DOHH2 (cell line): ENCODE data around the gene FOXN3.

ENCODE experiments used
- H3F3A ChIP-seq: fragments of 200-600 bp; sonication (generic), shearing (Covaris generic); 2 replicates; pipeline ENCODE4 v1.6.0; 2016; ENCODE audit warnings: antibody characterized with exemption, mild to moderate bottlenecking; ENCODE audit not compliant: control insufficient read depth, insufficient read depth
- H3K27ac ChIP-seq: fragments of 200-600 bp; sonication (generic); 2 replicates; pipeline ENCODE4 v1.5.1; 2014; ENCODE audit warnings: low read depth, mild to moderate bottlenecking, low read length, moderate library complexity
- H3K27me3 ChIP-seq: fragments of 200-600 bp; sonication (generic); 2 replicates; pipeline ENCODE4 v1.6.1; 2014; ENCODE audit warnings: mild to moderate bottlenecking, low read length, mixed read lengths; ENCODE audit not compliant: control insufficient read depth
- H3K36me3 ChIP-seq: fragments of 200-600 bp; sonication (generic); 2 replicates; pipeline ENCODE4 v1.6.1; 2014; ENCODE audit warnings: mild to moderate bottlenecking, low read length, moderate library complexity, mixed read lengths; ENCODE audit not compliant: control insufficient read depth
- H3K4me1 ChIP-seq: fragments of 200-600 bp; sonication (generic); 2 replicates; pipeline ENCODE4 v1.6.1; 2014; ENCODE audit warnings: mild to moderate bottlenecking, low read length, mixed read lengths; ENCODE audit not compliant: control insufficient read depth
- H3K4me2 ChIP-seq: fragments of 200-600 bp; sonication (generic); 2 replicates; pipeline ENCODE4 v1.6.0; 2014; ENCODE audit warnings: mild to moderate bottlenecking, low read length, moderate library complexity
- H3K4me3 ChIP-seq: fragments of 200-600 bp; sonication (generic); 2 replicates; pipeline ENCODE4 v1.5.1; 2014; ENCODE audit warnings: mild to moderate bottlenecking, low read length, mixed read lengths
- H3K79me2 ChIP-seq: fragments of 200-600 bp; sonication (generic); 2 replicates; pipeline ENCODE4 v1.6.1; 2014; ENCODE audit warnings: mild to moderate bottlenecking, low read length, mixed read lengths; ENCODE audit not compliant: control insufficient read depth
- H3K9me2 ChIP-seq: fragments of 200-600 bp; sonication (generic); replicated peaks from 2 replicates; pipeline ENCODE4 v1.6.1; 2014; ENCODE audit warnings: mild to moderate bottlenecking, low read length, mixed read lengths; ENCODE audit not compliant: control insufficient read depth
- H3K9me3 ChIP-seq: fragments of 200-600 bp; sonication (generic); 2 replicates; pipeline ENCODE4 v1.6.1; 2014; ENCODE audit warnings: antibody characterized with exemption, low read length, mixed read lengths; ENCODE audit not compliant: control insufficient read depth, insufficient read depth
- H4K20me1 ChIP-seq: fragments of 200-600 bp; sonication (generic); 2 replicates; pipeline ENCODE4 v1.6.0; 2014; ENCODE audit warnings: low read depth, mild to moderate bottlenecking, antibody characterized with exemption, low read length, moderate library complexity; ENCODE audit not compliant: control insufficient read depth, insufficient read depth
- CTCF ChIP-seq: fragments of 200-600 bp; sonication (generic); IDR thresholded peaks from one replicate; pipeline ENCODE4 v1.5.1; 2014; ENCODE audit warnings: antibody characterized with exemption, mild to moderate bottlenecking, low read depth, low read length; ENCODE audit not compliant: poor library complexity, severe bottlenecking
- EZH2phosphoT487 ChIP-seq: fragments of 200-600 bp; sonication (generic); IDR thresholded peaks from 2 replicates; pipeline ENCODE4 v1.6.1; 2017; ENCODE audit warnings: borderline replicate concordance, mild to moderate bottlenecking, antibody characterized with exemption, low read length, moderate library complexity, mixed read lengths

The FOXN3 gene

GRCh38 chr14:89461256-89461655, 44.2 kb upstream of the FOXN3 start:
- no peaks in the 10 kb centered on the region for H3K9me2 ChIP-seq
- no peak overlapping the region for H3K27ac ChIP-seq
- H3K36me3 ChIP-seq = no peaks in the 10 kb centered on the region
- no peak for TF ChIP-seq CTCF
- no peak for TF ChIP-seq EZH2phosphoT487
- 0 out of 2 replicates have a peak overlapping the region, but pooled peaks have one; percentile 35 for H3K4me3 ChIP-seq
- H3K4me1 ChIP-seq = peaks cover 43% of the 10 kb centered on the region
- H3K27me3 ChIP-seq = no peaks in the 10 kb centered on the region
- no peaks in the 10 kb centered on the region for H3K79me2 ChIP-seq
- no peaks in the 10 kb centered on the region for H3K9me3 ChIP-seq
- peaks cover 5% of the 10 kb centered on the region for H3F3A ChIP-seq
- H4K20me1 ChIP-seq = no peaks in the 10 kb centered on the region
- H3K4me2 ChIP-seq = peak overlapping the region; percentile 32; the same call in 1 of the 2 replicates

GRCh38 chr14:89458713-89459420, 41.8 kb upstream of the FOXN3 start:
- H3K27me3 ChIP-seq = no peaks in the 10 kb centered on the region
- no peak overlapping the region for H3K4me2 ChIP-seq
- TF ChIP-seq CTCF (no peak), EZH2phosphoT487 (no peak)
- H3K9me3 ChIP-seq = no peaks in the 10 kb centered on the region
- H3K27ac ChIP-seq = no peak overlapping the region
- H3K9me2 ChIP-seq = no peaks in the 10 kb centered on the region
- H3K4me1 ChIP-seq = peaks cover 40% of the 10 kb centered on the region
- H3F3A ChIP-seq = peaks cover 5% of the 10 kb centered on the region
- no peak overlapping the region for H3K4me3 ChIP-seq
- no peaks in the 10 kb centered on the region for H3K36me3 ChIP-seq
- no peaks in the 10 kb centered on the region for H3K79me2 ChIP-seq
- no peaks in the 10 kb centered on the region for H4K20me1 ChIP-seq

- Histone ChIP-seq H3K27me3 (no peaks in the 10 kb centered on the region), H3K79me2 (no peaks in the 10 kb centered on the region), H3F3A (peaks cover 5% of the 10 kb centered on the region), H3K9me2 (no peaks in the 10 kb centered on the region), H3K27ac (no peak overlapping the region), H3K36me3 (no peaks in the 10 kb centered on the region), H4K20me1 (no peaks in the 10 kb centered on the region), H3K4me3 (no peak overlapping the region), H3K9me3 (no peaks in the 10 kb centered on the region), H3K4me1 (peaks cover 28% of the 10 kb centered on the region), H3K4me2 (peak overlapping the region; percentile 34)
- TF ChIP-seq EZH2phosphoT487 (no peak), CTCF (no peak)
These were observed 40.0 kb upstream of the FOXN3 start for GRCh38 chr14:89457007-89457406.
